ENCODE data around the gene ATP23. TPM values are rescaled to one million over a fixed set of nuclear protein-coding genes. Genes with fewer than 3 reads are reported as not detected.

ATP23 gene
- total RNA-seq, 1 donor from 2014 or later, result 2.6 TPM

DNA sequence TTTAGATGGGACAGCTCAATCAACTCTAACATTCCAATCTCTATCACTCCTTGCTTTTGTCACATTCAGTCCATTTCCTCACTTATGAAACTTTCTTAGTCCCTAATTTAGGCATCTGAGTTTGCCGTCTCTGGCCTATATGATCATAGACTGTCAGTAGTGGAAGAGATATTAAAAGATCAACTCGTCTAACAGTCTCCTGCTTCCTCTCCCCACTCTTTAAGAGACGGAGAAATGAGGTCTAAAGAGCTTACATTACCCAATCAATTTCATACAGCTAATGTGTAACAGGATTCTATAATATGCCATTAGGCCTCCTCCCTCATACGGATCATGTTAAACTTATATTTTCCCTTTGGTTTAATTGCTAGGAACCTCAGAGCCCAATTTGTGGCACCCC is 6.5 kb upstream of the ATP23 start:
- Mint-ChIP-seq H3K9me3 (ENCODE audit: unreplicated experiment) (no peaks in the 10 kb centered on the region), H3K4me3 (ENCODE audit: unreplicated experiment) (peak overlapping the region; percentile 94), H3K36me3 (ENCODE audit: unreplicated experiment) (peaks cover 11% of the 10 kb centered on the region), H3K4me1 (ENCODE audit: unreplicated experiment) (peaks cover 19% of the 10 kb centered on the region), H3K27me3 (ENCODE audit: unreplicated experiment) (peaks cover 4% of the 10 kb centered on the region), H3K27ac (ENCODE audit: unreplicated experiment) (no peak overlapping the region)
- DNase-seq (ENCODE audit: extremely low spot score, unreplicated experiment), result no peak
- TF ChIP-seq, protein P1, sequence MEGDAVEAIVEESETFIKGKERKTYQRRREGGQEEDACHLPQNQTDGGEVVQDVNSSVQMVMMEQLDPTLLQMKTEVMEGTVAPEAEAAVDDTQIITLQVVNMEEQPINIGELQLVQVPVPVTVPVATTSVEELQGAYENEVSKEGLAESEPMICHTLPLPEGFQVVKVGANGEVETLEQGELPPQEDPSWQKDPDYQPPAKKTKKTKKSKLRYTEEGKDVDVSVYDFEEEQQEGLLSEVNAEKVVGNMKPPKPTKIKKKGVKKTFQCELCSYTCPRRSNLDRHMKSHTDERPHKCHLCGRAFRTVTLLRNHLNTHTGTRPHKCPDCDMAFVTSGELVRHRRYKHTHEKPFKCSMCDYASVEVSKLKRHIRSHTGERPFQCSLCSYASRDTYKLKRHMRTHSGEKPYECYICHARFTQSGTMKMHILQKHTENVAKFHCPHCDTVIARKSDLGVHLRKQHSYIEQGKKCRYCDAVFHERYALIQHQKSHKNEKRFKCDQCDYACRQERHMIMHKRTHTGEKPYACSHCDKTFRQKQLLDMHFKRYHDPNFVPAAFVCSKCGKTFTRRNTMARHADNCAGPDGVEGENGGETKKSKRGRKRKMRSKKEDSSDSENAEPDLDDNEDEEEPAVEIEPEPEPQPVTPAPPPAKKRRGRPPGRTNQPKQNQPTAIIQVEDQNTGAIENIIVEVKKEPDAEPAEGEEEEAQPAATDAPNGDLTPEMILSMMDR (IDR thresholded peaks at IDR 0.05), result no peak

DNA sequence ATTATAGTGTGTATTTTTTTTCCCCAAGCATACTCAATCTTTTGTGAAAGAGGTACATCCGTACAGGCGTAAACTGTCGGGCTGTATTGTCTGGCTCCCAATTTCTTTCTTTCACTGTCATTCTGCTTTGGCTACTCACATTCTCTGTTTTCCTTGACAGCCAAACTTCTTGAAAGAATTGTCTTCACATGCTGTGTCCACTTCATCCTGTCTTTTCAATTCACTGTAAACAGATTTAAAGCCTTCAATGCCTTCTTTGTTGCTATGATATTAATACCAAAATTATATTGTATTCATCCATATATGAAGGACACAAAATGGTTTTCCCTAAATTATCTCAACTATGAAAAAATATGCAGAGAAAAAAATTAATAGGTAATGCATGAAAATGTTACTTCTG is 6.0 kb upstream of the ATP23 start:
- Mint-ChIP-seq H3K27me3 (ENCODE audit: unreplicated experiment) (peaks cover 4% of the 10 kb centered on the region), H3K27ac (ENCODE audit: unreplicated experiment) (peak overlapping the region; percentile 98), H3K9me3 (ENCODE audit: unreplicated experiment) (no peaks in the 10 kb centered on the region), H3K4me1 (ENCODE audit: unreplicated experiment) (peaks cover 19% of the 10 kb centered on the region), H3K36me3 (ENCODE audit: unreplicated experiment) (peaks cover 11% of the 10 kb centered on the region), H3K4me3 (ENCODE audit: unreplicated experiment) (peak overlapping the region; percentile 94)
- no peak for DNase-seq (ENCODE audit: extremely low spot score, unreplicated experiment)
- TF ChIP-seq, protein P1 (IDR thresholded peaks at IDR 0.05), result no peak

DNA sequence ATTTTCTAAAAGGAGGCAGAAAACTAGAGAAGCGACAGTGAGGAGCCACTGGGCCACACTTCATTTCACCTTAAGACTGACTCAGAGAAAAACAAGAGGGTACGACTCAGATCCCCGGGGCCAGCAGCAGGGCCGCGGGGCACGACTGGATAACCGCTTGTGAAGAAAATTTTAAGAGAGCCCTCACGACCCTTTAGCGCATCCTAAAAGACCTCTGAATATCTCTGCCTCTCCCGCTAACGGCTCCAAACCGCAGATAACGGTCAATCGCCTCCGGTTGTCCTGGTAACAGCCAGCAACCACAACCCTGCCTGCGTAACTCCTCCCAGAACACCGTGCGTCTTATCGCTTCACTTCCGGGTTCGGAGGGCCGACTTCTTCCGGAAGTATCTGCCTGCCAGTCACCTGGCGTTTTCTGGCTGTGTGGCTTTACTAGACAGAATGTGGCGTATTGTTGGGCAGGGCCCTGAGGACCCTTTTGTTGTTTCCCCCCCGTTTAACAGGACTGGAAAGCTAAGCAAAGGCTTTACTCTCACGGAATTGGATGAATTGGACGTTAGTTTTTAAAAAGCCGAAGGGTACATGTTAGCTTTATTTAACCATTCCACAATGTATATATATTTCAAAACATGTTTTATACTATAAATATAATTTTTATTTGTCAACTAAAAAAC is 5.4 kb upstream of the ATP23 start:
- H3K4me1 Mint-ChIP-seq (ENCODE audit: unreplicated experiment), result peaks cover 26% of the 10 kb centered on the region
- H3K4me3 Mint-ChIP-seq (ENCODE audit: unreplicated experiment), result peak overlapping the region; percentile 94
- TF ChIP-seq, protein P1 (IDR thresholded peaks at IDR 0.05), result no peak
- no peaks in the 10 kb centered on the region for H3K9me3 Mint-ChIP-seq (ENCODE audit: unreplicated experiment)
- H3K36me3 Mint-ChIP-seq (ENCODE audit: unreplicated experiment), result peaks cover 11% of the 10 kb centered on the region
- H3K27me3 Mint-ChIP-seq (ENCODE audit: unreplicated experiment), result peaks cover 4% of the 10 kb centered on the region
- peak; percentile 94 for DNase-seq (ENCODE audit: extremely low spot score, unreplicated experiment)
- H3K27ac Mint-ChIP-seq (ENCODE audit: unreplicated experiment), result peak overlapping the region; percentile 98

DNA sequence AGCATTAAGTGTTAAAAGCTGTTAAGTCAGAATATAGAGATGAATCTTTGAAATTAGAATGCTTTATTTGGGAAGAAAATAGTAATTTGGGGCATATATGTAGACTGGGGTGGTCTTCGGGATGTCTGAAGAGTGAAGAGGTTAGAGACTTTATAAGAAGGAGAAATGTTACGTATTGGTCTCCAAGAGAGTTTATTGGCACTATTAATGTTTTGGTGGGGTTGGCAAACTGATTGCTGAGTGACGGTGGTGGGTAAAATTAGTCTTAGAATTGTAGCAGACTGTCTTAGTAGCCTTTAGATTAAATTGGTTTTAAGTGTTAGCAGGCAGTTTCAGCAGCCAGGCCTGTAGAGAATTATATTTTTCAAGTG is 4.9 kb upstream of the ATP23 start:
- peaks cover 4% of the 10 kb centered on the region for H3K27me3 Mint-ChIP-seq (ENCODE audit: unreplicated experiment)
- DNase-seq (ENCODE audit: extremely low spot score, unreplicated experiment), result no peak
- peaks cover 28% of the 10 kb centered on the region for H3K4me1 Mint-ChIP-seq (ENCODE audit: unreplicated experiment)
- H3K27ac Mint-ChIP-seq (ENCODE audit: unreplicated experiment), result peak overlapping the region; percentile 98
- peak overlapping the region; percentile 61 for H3K4me3 Mint-ChIP-seq (ENCODE audit: unreplicated experiment)
- H3K9me3 Mint-ChIP-seq (ENCODE audit: unreplicated experiment), result no peaks in the 10 kb centered on the region
- H3K36me3 Mint-ChIP-seq (ENCODE audit: unreplicated experiment), result peaks cover 8% of the 10 kb centered on the region
- TF ChIP-seq, protein P1 (IDR thresholded peaks at IDR 0.05), result no peak

DNA sequence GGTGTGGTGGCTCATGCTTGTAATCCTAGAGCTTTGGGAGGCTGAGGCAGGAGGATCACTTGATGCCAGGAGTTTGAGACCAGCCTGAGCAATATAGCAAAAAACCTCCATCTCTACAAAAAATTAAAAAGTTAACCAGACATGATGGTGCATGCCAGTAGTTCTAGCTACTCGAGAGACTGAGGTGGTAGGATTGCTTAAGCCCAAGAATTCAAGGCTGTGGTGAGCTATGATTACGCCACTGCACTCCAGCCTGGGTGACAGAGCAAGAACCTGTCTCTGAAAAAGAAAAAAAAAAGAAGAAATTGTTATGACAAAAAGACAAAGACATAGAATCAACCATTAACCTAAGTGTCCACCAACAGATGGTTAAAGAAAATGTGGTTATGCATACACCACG is 2.1 kb upstream of the ATP23 start:
- H3K9me3 Mint-ChIP-seq (ENCODE audit: unreplicated experiment), result no peaks in the 10 kb centered on the region
- H3K27me3 Mint-ChIP-seq (ENCODE audit: unreplicated experiment), result peaks cover 4% of the 10 kb centered on the region
- H3K27ac Mint-ChIP-seq (ENCODE audit: unreplicated experiment), result no peak overlapping the region
- peaks cover 3% of the 10 kb centered on the region for H3K36me3 Mint-ChIP-seq (ENCODE audit: unreplicated experiment)
- peaks cover 37% of the 10 kb centered on the region for H3K4me1 Mint-ChIP-seq (ENCODE audit: unreplicated experiment)
- no peak overlapping the region for H3K4me3 Mint-ChIP-seq (ENCODE audit: unreplicated experiment)
- TF ChIP-seq, protein P1 (IDR thresholded peaks at IDR 0.05), result no peak
- no peak for DNase-seq (ENCODE audit: extremely low spot score, unreplicated experiment)

All from osteocyte (in vitro differentiated cells).